Astrocyte of the hippocampus (primary cell): ENCODE data around the gene TMEM150A.
"Not testable (repeated sequence)": the region's sequence is repeated elsewhere in the genome, so short reads cannot be mapped to it uniquely, and the experiment has no call there.

Experiments used
- DNase-seq: peaks from one replicate; pipeline ENCODE4 v3.0.0; 2011; ENCODE audit warnings: low read depth, low spot score

TMEM150A gene

GRCh38 chr2:85593023-85593422, 9.5 kb downstream of the TMEM150A start:
- DNase-seq, result no peak

GRCh38 chr2:85592299-85592698, 10.2 kb downstream of the TMEM150A start:
- DNase-seq, result not testable (repeated sequence)

- DNase-seq, result no peak
Observed at GRCh38 chr2:85591563-85591962, 10.9 kb downstream of the TMEM150A start.

- no peak for DNase-seq
Observed at GRCh38 chr2:85590950-85591349, 11.5 kb downstream of the TMEM150A start.

- peak; percentile 97 for DNase-seq
Observed at GRCh38 chr2:85589982-85590791, 12.3 kb downstream of the TMEM150A start.

- DNase-seq, result no peak
Observed at GRCh38 chr2:85589181-85589580, 13.3 kb downstream of the TMEM150A start.

GRCh38 chr2:85588645-85589044, 13.9 kb downstream of the TMEM150A start:
- DNase-seq, result no peak

- DNase-seq, result no peak
Observed at GRCh38 chr2:85588236-85588635, 14.3 kb downstream of the TMEM150A start.

GRCh38 chr2:85585781-85586105, 16.8 kb downstream of the TMEM150A start:
- DNase-seq, result peak; percentile 85

GRCh38 chr2:85584857-85585780, 17.4 kb downstream of the TMEM150A start:
- peak; percentile 74 for DNase-seq

- peak; percentile 73 for DNase-seq
Observed at GRCh38 chr2:85584354-85584856, 18.1 kb downstream of the TMEM150A start, which contains the start of gene VAMP5. TSS of gene VAMP5 (plus strand) at chr2:85584431. CDS start at chr2:85584491, 60 bp downstream.

- DNase-seq, result no peak
Observed at GRCh38 chr2:85583667-85584353, 18.7 kb downstream of the TMEM150A start.

- DNase-seq, result no peak
Observed at GRCh38 chr2:85582492-85582891, 20.0 kb downstream of the TMEM150A start.

- no peak for DNase-seq
Observed at GRCh38 chr2:85580206-85580605, 22.3 kb downstream of the TMEM150A start.

- DNase-seq, result no peak
Observed at GRCh38 chr2:85579266-85579935, 23.1 kb downstream of the TMEM150A start.

- no peak for DNase-seq
Observed at GRCh38 chr2:85578243-85579180, 24.0 kb downstream of the TMEM150A start.

- DNase-seq, result no peak
Observed at GRCh38 chr2:85577386-85578242, 24.9 kb downstream of the TMEM150A start, which contains the start of gene VAMP8. TSS of gene VAMP8 (plus strand) at chr2:85577586. CDS start at chr2:85577647, 61 bp downstream.

- DNase-seq, result no peak
Observed at GRCh38 chr2:85577063-85577385, 25.5 kb downstream of the TMEM150A start.

- DNase-seq, result no peak
Observed at GRCh38 chr2:85575739-85576138, 26.8 kb downstream of the TMEM150A start.
